Bronchial epithelial cell (primary cell): ENCODE measurements around the gene DLGAP5. TPM values are rescaled to one million over a fixed set of nuclear protein-coding genes. Genes with fewer than 3 reads are reported as not detected.
A peak's percentile ranks its signal among the peaks of the same experiment; 100 is the strongest.

Experiments used
- DNase-seq: peaks from one replicate; pipeline ENCODE4 v3.0.0-alpha.2; 2010; ENCODE audit warnings: low read depth
- FAIRE-seq: peaks from 2 replicates; lab custom pipeline; 2011; peaks lifted over from hg19 to GRCh38; lab: Jason Lieb, UNC
- H3K27me3 ChIP-seq: 2 replicates; pipeline ENCODE4 v1.5.1; 2011; ENCODE audit warnings: low read length; ENCODE audit not compliant: control insufficient read depth, insufficient read depth
- H3K36me3 ChIP-seq: 2 replicates; pipeline ENCODE4 v1.5.1; 2011; ENCODE audit warnings: low read length; ENCODE audit not compliant: control insufficient read depth, insufficient read depth
- H3K4me3 ChIP-seq: 2 replicates; pipeline ENCODE4 v1.5.1; 2011; ENCODE audit warnings: mild to moderate bottlenecking, low read depth, low read length, control low read depth
- CTCF ChIP-seq: IDR thresholded peaks from 2 replicates; pipeline ENCODE4 v1.5.1; 2011; ENCODE audit warnings: mild to moderate bottlenecking, moderate library complexity, low read length, control low read depth, inconsistent platforms; ENCODE audit not compliant: insufficient read depth, severe bottlenecking
- total RNA-seq: library from RNA; depleted of rRNA; stranded (reverse); fragments of >200 nt; gene quantifications from 2 replicates; pipeline ENCODE4 v1.2.1, GENCODE V29; 2014

The DLGAP5 gene
- total RNA-seq, 1 donor from 2014 or later: 0.26 TPM

GRCh38 chr14:55120571-55121495 lies 70.6 kb downstream of the DLGAP5 start:
- Histone ChIP-seq H3K4me3 (no peak overlapping the region), H3K27me3 (no peaks in the 10 kb centered on the region), H3K36me3 (no peaks in the 10 kb centered on the region)
- no peak for TF ChIP-seq CTCF
- no peak for DNase-seq
- FAIRE-seq: no peak

DNA sequence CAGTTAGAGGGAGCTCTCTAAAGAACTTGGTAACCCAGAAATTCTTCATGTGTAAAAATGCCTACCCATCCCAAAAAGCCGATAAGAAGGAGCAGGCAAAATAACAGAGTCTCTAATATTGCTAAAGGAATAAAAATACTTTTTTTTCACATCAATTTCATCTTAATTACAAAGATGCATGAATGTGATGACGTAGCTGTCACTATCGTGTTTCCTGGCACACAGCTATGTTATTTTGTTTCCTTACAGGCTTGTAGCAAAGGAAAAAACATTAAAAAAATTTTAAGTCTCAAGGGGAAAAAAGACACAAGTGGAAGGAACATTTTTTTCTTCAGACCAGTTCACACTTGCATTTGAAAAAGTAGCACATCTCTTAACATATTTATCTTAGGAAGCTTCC lies 72.6 kb downstream of the DLGAP5 start:
- FAIRE-seq: no peak
- Histone ChIP-seq H3K27me3 (no peaks in the 10 kb centered on the region), H3K36me3 (no peaks in the 10 kb centered on the region), H3K4me3 (no peak overlapping the region)
- DNase-seq: no peak
- TF ChIP-seq CTCF: no peak

GRCh38 chr14:55117803-55118441 lies 73.5 kb downstream of the DLGAP5 start:
- TF ChIP-seq CTCF: no peak
- Histone ChIP-seq H3K4me3 (no peak overlapping the region), H3K36me3 (no peaks in the 10 kb centered on the region), H3K27me3 (no peaks in the 10 kb centered on the region)
- DNase-seq (peak; percentile 87), FAIRE-seq (peak; percentile 50)

DNA sequence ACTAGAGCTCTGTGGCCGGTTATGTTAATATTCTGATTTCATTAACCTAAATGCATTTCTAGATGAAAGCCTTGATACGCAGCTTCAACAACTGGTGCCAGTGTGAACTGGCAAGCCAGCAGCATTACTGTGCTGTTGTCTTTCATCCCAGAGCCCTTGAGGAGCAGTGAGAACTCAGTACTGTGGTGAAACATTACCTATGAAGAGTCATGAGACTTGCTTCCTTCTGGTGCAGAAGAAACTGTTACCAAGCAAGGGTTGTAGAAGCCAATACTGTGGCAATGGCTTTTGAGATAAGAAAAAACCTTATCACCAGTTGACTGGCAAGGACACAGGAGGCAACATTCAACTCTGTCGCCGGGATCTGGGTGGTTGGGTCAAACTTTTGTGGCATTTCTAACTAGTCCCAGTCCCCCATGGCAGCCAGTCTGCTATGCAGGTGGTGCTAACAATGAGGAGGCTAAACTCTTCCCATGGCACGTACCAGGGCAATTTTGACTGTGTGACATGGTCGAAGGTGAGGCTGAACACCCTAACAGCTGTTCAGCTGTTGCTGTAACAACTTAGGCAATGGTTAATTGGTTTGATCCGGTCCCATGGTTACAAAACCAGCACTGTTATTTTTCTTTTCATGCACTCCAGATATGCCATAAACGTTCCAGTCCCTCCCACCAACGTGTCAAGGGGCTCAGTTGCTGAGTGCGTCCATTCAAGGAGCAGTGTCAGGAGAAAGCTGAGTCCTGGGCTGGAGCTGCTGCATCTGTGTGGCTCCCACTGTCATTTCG lies 74.9 kb downstream of the DLGAP5 start:
- no peak for DNase-seq
- TF ChIP-seq CTCF: no peak
- FAIRE-seq: peak; percentile 28
- no peak overlapping the region for H3K4me3 ChIP-seq
- no peaks in the 10 kb centered on the region for H3K36me3 ChIP-seq
- H3K27me3 ChIP-seq: no peaks in the 10 kb centered on the region

GRCh38 chr14:55115861-55116245 lies 75.5 kb downstream of the DLGAP5 start:
- no peaks in the 10 kb centered on the region for H3K36me3 ChIP-seq
- no peak for TF ChIP-seq CTCF
- no peak overlapping the region for H3K4me3 ChIP-seq
- FAIRE-seq (no peak), DNase-seq (no peak)
- H3K27me3 ChIP-seq: no peaks in the 10 kb centered on the region
